Ovary (tissue), 9 donors: ENCODE data around the gene KRTAP10-5. TPM values are rescaled to one million over a fixed set of nuclear protein-coding genes. Genes with fewer than 3 reads are reported as not detected.

ENCODE experiments used
- DNase-seq, 5 donors: peaks; one replicate each; pipeline ENCODE4 v3.0.0-alpha.2; 2019 to 2020
- H3K27ac ChIP-seq, 2 donors: fragments of 200-600 bp; one replicate each; pipeline versions ENCODE4 v1.5.1 to v1.8.0; 2019 to 2022
- H3K27me3 ChIP-seq: fragments of 200-600 bp; one replicate; pipeline ENCODE4 v1.8.0; 2022
- H3K36me3 ChIP-seq: fragments of 200-600 bp; sonication (generic); one replicate; pipeline ENCODE4 v1.5.1; 2019
- H3K4me1 ChIP-seq: one replicate; pipeline ENCODE4 v1.8.1; 2013; ENCODE audit warnings: mild to moderate bottlenecking, moderate library complexity; ENCODE audit not compliant: insufficient read depth
- H3K4me3 ChIP-seq: fragments of 200-600 bp; sonication (generic); one replicate; pipeline ENCODE4 v1.5.1; 2017
- H3K9me3 ChIP-seq, 2 donors: fragments of 200-600 bp in 1 of 2; sonication (generic) in 1 of 2; one replicate each; pipeline versions ENCODE4 v1.5.1 to v1.8.1; 2013 to 2019; ENCODE audit warnings: mild to moderate bottlenecking in 1 of 2, moderate library complexity in 1 of 2
- EP300 ChIP-seq: sonication (generic); formaldehyde crosslinking; IDR thresholded peaks from one replicate; pipeline ENCODE4 v1.6.1; 2017; ENCODE audit warnings: antibody characterized with exemption
- POLR2A ChIP-seq: fragments of 450-650 bp; IDR thresholded peaks from one replicate; pipeline ENCODE4 v1.6.1; 2017; ENCODE audit warnings: antibody characterized with exemption, mild to moderate bottlenecking, moderate library complexity
- WGBS, 3 donors: extraction: QIAGEN DNeasy Blood & Tissue Kit in 1 of 3; methylation state at CpG; one replicate each; pipeline versions ENCODE4 v1.1.5 to v1.1.7; 2013 to 2017; 5-methylcytosine and 5-hydroxymethylcytosine counted together
- intact Hi-C, 4 donors: fragments of 100-400 bp; cut with DNase I; formaldehyde crosslinking; loops; one replicate each; pipeline versions ENCODE4 v1.11.0 to v1.15.1; 2022 to 2023
- polyA plus RNA-seq, 2 donors: library from polyadenylated mRNA; stranded (reverse); fragments of 200-250 nt in 1 of 2; fragments of 350-450 nt in 1 of 2; fragmentation: Illumina TruSeq in 1 of 2; extraction: RNeasy Lipid Tissue Mini Kit (QIAGEN cat#74804) in 1 of 2; gene quantifications; one replicate each; pipeline ENCODE4 v1.2.3, GENCODE V29; 2013 to 2014
- total RNA-seq, 7 donors: library from RNA; depleted of rRNA in 2 of 7; stranded (reverse); fragments of >200 nt in 2 of 7; fragmentation: NEBNext Ultra II Directional in 3 of 7; extraction: Animal tissue kit (Norgen Biotek cat#: 25700) in 3 of 7; gene quantifications; one replicate each; pipeline versions ENCODE4 v1.1.0 to v1.2.4, GENCODE V29; 2016 to 2023
- TF ChIP-seq, protein P1 (sequence below), 3 donors: fragments of 450-650 bp in 2 of 3; fragments of 200-600 bp in 1 of 3; IDR thresholded peaks; one replicate each; pipeline versions ENCODE4 v1.5.1 to v1.8.0; 2016 to 2022; ENCODE audit warnings: antibody characterized with exemption in 3 of 3, mild to moderate bottlenecking in 1 of 3
- donor health status: DM: no; HTN: no; CAD: no; lungs with moderate emphysema.
- donor health status: DM: no; HTN: no; CAD: no.
- donor health status: Bipolar disorder and iron deficiency.
- donor health status: DM: yes; HTN: yes; CAD: no.
- donor health status: DM: no; HTN: no; CAD: no.
- donor health status: DM: yes; HTN: yes; CAD: no.

The KRTAP10-5 gene
- total and polyA plus RNA-seq, 9 donors: not detected

DNA sequence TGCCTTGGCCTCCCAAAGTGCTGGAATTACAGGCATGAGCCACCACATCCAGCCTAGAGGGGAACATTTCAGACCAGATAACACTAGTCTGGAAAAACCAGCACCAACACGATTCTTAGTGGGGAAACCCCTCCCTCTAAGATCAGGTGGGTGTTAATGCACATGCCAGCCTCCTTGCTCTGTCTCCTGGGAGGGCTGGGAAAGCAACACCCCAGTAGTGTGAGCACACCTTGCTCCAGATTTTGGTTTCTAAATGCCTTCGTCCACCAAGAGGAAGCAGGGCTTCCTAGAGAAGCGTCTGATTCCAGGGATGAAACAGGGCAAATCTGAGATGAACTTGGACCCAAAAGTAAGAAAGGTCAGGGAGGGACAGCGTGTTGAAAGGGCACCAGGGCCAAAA, 9.1 kb downstream of the KRTAP10-5 start:
- 71 to 84% (median 82%) methylated on average over 4 of the region's 4 CpGs for WGBS, 3 donors
- Histone ChIP-seq H3K4me3 (no peak overlapping the region), H3K4me1 (no peaks in the 10 kb centered on the region), H3K9me3 (no peaks in the 10 kb centered on the region), H3K27ac (no peak overlapping the region), H3K27me3 (no peaks in the 10 kb centered on the region), H3K36me3 (no peaks in the 10 kb centered on the region)
- no peak for DNase-seq
- TF ChIP-seq EP300 (no peak), POLR2A (no peak)
- TF ChIP-seq, protein P1, sequence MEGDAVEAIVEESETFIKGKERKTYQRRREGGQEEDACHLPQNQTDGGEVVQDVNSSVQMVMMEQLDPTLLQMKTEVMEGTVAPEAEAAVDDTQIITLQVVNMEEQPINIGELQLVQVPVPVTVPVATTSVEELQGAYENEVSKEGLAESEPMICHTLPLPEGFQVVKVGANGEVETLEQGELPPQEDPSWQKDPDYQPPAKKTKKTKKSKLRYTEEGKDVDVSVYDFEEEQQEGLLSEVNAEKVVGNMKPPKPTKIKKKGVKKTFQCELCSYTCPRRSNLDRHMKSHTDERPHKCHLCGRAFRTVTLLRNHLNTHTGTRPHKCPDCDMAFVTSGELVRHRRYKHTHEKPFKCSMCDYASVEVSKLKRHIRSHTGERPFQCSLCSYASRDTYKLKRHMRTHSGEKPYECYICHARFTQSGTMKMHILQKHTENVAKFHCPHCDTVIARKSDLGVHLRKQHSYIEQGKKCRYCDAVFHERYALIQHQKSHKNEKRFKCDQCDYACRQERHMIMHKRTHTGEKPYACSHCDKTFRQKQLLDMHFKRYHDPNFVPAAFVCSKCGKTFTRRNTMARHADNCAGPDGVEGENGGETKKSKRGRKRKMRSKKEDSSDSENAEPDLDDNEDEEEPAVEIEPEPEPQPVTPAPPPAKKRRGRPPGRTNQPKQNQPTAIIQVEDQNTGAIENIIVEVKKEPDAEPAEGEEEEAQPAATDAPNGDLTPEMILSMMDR (IDR thresholded peaks at IDR 0.05): no peak
- intact Hi-C loops: no loop called here

DNA sequence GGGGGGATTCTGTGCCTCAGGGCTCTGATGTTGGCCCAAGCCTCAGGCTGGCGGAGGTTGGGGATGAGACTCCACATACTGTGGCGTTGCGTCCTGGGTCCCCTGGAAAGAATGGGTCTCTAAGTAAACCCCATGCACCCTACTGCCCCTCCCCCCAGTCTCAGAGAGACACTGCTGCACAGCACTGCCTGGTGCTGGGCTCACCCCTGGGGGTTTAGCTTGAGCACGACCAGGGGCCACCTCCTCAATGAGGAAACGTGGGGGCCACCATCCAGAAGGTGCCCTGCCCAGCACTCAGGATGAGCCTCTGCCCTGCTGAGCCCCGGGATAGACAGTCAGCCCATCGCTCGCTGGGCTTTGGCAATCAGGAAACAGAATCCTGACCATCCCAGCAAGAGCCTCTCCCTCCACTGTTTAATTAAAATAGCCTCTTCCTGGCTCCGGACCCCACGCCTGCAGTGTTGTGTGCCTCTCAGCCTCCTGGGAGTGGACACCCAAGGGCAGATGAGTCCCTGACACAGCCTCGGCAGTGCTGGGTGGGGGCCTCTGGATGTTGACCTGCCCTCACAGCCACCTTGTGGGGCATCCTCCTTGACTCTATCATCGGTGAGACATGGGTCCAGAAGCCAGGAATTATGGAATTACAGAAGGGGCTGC, 10.4 kb downstream of the KRTAP10-5 start:
- H3K9me3 ChIP-seq: no peaks in the 10 kb centered on the region
- H3K36me3 ChIP-seq: no peaks in the 10 kb centered on the region
- 77 to 81% (median 79%) methylated on average over 12 of the region's 12 CpGs for WGBS, 3 donors
- no peaks in the 10 kb centered on the region for H3K4me1 ChIP-seq
- H3K27me3 ChIP-seq: no peaks in the 10 kb centered on the region
- TF ChIP-seq EP300 (no peak), POLR2A (no peak)
- TF ChIP-seq, protein P1 (IDR thresholded peaks at IDR 0.05): no peak
- intact Hi-C loops: no loop called here
- no peak overlapping the region for H3K27ac ChIP-seq
- DNase-seq: no peak
- H3K4me3 ChIP-seq: no peak overlapping the region

DNA sequence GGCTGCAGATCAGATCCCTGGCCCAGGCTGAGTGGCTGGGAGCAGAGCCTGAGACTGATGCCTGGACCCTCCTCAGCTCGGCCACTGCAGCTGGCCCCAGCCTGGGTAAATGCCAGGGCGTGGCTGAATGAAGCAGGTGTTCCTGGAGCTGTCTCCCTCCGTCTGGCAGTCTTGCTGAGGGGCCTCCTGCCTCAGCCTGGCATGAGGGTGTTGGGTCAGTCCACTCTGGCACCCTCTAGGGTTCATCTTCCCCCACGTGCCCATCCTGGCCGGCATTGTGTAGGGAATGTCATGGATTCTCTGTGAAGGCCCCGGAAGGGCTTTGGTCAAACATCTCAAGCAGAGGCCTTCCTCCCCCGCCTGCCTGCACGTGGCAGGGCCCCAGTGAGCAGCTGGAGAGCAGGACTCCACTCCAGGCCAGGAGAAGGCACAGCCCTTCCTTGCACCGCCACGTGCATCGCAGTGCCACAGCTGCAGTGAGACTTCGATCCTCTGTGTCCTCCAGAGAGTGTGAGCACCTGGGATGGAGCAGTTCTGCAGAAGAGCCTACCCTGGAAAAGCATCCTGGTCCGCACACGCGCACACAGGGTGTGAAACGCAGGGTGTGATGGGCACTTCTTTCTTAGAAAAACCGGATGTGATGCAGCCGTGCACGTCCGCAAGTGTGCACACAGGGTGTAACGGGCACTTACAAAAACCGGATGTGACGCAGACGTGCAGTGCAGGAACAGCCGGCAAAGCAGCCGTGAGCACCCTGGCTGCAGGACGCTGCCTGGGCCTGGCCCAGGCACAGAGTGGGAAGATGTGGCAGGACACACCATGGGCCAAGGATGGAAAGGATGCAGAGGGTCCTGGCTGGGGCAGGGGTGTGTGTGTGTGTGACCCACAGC, 11.5 kb downstream of the KRTAP10-5 start:
- H3K9me3 ChIP-seq: no peaks in the 10 kb centered on the region
- H3K36me3 ChIP-seq: no peaks in the 10 kb centered on the region
- no peak overlapping the region for H3K4me3 ChIP-seq
- WGBS, 3 donors: 64 to 71% (median 68%) methylated on average over 27 of the region's 27 CpGs
- no peak for DNase-seq
- intact Hi-C loops: no loop called here
- TF ChIP-seq, protein P1 (IDR thresholded peaks at IDR 0.05): no peak
- TF ChIP-seq POLR2A: no peak
- no peak for TF ChIP-seq EP300
- no peaks in the 10 kb centered on the region for H3K27me3 ChIP-seq
- H3K27ac ChIP-seq: no peak overlapping the region
- no peaks in the 10 kb centered on the region for H3K4me1 ChIP-seq

DNA sequence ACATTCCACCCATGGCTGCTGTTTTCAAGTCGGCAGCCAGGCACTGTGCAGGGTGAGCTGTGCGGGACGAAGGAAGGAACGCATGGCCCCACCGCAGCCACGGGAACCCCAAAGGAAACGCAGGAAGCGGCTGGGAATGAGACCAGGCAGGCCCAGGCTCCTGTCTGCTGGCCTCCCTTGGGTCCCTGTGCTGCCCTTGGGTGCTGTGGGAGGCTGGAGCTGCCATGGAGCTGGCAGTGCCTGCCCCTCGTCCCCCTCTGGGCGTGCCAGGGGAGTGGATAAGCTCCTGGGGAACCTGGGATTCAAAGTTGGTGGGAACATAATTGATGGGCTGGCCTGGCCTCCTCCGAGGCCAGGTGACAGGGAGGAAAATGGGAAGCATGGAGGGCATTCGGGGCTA, 12.1 kb downstream of the KRTAP10-5 start:
- no peaks in the 10 kb centered on the region for H3K27me3 ChIP-seq
- no peaks in the 10 kb centered on the region for H3K4me1 ChIP-seq
- no peak for TF ChIP-seq EP300
- no peak overlapping the region for H3K27ac ChIP-seq
- intact Hi-C loops: no loop called here
- H3K9me3 ChIP-seq: no peaks in the 10 kb centered on the region
- H3K36me3 ChIP-seq: no peaks in the 10 kb centered on the region
- H3K4me3 ChIP-seq: no peak overlapping the region
- no peak for DNase-seq
- 74 to 77% (median 75%) methylated on average over 12 of the region's 12 CpGs for WGBS, 3 donors
